ENCODE measurements around the gene THPO. TPM values are rescaled to one million over a fixed set of nuclear protein-coding genes. Genes with fewer than 3 reads are reported as not detected.

The THPO gene
- total RNA-seq, 1 donor from 2014 or later, result 0.20 TPM

DNA sequence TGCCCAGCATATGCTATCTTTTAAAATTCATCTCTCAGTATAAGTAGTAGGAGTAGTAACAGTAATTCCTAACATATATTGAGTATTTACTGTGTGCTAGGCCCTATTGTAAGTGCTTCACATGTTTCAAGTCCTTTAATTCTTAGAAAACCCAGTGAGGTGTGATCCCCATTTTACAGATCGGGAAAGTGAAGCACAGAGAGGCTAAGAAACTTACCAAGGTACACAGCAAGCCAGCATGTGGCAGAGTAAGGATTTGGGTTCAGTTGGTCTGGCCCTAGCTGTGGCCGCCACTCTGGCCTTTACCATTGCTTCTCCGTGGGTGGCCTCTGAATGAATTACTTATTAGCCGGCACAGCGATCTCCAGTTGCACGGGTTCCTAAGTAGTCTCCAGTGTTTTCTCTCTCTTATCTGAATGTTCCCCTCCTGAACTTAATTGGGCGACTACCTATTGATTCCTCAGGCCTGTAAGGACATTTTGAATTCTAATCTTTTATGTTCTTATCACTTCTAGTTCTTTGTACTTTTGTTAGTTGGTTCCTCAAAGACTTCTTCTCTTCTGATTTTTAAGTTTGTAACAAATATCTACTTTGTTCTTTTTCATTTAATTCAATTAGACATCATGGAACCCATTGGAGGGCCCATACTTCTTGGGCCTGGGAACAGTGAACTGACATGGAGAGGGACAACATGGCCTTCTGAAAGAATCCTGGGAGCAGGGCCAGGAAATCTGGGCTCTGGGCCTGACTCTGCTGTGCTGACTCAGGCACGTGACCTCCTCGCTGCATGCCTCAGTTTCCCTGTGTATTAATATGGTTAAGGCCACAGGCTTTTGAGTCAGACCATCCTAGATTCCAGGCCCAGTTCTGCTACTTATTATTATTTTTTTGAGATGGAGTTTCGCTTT is 28.2 kb downstream of the THPO start:
- ATAC-seq, result no peak
- peaks cover 6% of the 10 kb centered on the region for H3K36me3 ChIP-seq
- no peaks in the 10 kb centered on the region for H3K27me3 ChIP-seq
- H3K4me3 ChIP-seq, result no peak overlapping the region
- no peak for DNase-seq
- no peaks in the 10 kb centered on the region for H3K9me3 ChIP-seq
- H3K27ac ChIP-seq, result no peak overlapping the region
- intact Hi-C loops (cut with DNase I), result no loop called here
- peaks cover 8% of the 10 kb centered on the region for H3K4me1 ChIP-seq
- TF ChIP-seq, protein P1, sequence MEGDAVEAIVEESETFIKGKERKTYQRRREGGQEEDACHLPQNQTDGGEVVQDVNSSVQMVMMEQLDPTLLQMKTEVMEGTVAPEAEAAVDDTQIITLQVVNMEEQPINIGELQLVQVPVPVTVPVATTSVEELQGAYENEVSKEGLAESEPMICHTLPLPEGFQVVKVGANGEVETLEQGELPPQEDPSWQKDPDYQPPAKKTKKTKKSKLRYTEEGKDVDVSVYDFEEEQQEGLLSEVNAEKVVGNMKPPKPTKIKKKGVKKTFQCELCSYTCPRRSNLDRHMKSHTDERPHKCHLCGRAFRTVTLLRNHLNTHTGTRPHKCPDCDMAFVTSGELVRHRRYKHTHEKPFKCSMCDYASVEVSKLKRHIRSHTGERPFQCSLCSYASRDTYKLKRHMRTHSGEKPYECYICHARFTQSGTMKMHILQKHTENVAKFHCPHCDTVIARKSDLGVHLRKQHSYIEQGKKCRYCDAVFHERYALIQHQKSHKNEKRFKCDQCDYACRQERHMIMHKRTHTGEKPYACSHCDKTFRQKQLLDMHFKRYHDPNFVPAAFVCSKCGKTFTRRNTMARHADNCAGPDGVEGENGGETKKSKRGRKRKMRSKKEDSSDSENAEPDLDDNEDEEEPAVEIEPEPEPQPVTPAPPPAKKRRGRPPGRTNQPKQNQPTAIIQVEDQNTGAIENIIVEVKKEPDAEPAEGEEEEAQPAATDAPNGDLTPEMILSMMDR (IDR thresholded peaks at IDR 0.05), result no peak

DNA sequence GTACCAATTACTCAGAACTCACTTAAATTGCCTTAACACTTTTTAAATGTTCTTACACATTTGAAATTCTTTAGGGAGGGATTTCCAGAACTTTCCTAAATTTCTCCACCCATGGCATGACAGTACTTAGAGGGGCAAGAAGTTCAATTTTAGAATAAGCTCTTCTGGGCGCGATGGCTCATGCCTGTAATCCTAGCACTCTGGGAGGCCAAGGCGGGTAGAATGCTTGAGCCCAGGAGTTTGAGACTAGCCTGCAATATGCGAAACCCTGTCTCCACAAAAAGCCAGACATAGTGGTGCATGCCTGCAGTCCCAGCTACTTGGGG is 30.0 kb downstream of the THPO start:
- Histone ChIP-seq H3K4me3 (no peak overlapping the region), H3K4me1 (peaks cover 8% of the 10 kb centered on the region), H3K9me3 (no peaks in the 10 kb centered on the region), H3K36me3 (peaks cover 20% of the 10 kb centered on the region), H3K27me3 (no peaks in the 10 kb centered on the region), H3K27ac (no peak overlapping the region)
- intact Hi-C loops (cut with DNase I), result no loop called here
- no peak for DNase-seq
- TF ChIP-seq, protein P1 (IDR thresholded peaks at IDR 0.05), result no peak
- ATAC-seq, result no peak

DNA sequence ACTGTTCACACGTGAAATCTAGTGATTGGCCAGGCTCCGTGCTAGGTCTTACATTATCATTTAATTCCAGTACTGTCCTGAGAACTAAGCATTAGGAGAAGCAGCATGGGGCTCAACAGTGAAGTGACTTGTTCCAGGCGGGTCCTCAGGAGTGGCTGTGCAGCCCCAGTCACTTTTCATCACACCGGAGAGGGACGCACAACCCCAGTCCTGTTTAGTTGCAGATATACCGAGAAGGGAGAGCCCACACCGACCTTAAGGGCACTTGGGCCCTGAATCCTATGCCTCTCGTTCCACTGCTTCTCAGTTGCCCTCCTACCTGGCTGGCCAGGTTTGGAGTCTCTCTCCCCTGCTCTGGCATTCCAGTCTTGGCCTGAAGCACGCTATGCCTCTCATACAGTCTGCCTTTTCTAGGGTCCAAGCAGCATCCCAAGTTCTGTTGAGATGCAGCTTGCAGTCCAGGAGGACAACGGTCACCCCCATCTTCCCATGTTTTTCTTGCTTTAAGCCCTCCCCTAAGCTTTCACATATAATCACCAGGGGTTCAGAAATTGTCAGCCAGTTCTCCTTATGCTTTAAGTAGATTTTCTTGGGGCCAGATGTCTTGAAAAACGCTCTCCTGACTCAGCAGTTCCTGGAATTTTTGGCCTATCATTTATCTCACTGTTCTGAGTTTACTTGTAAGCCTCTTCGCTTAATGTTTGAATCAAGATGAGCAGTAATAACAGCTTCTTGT is 30.5 kb downstream of the THPO start:
- TF ChIP-seq, protein P1 (IDR thresholded peaks at IDR 0.05), result no peak
- no peak for ATAC-seq
- no peak overlapping the region for H3K4me3 ChIP-seq

DNA sequence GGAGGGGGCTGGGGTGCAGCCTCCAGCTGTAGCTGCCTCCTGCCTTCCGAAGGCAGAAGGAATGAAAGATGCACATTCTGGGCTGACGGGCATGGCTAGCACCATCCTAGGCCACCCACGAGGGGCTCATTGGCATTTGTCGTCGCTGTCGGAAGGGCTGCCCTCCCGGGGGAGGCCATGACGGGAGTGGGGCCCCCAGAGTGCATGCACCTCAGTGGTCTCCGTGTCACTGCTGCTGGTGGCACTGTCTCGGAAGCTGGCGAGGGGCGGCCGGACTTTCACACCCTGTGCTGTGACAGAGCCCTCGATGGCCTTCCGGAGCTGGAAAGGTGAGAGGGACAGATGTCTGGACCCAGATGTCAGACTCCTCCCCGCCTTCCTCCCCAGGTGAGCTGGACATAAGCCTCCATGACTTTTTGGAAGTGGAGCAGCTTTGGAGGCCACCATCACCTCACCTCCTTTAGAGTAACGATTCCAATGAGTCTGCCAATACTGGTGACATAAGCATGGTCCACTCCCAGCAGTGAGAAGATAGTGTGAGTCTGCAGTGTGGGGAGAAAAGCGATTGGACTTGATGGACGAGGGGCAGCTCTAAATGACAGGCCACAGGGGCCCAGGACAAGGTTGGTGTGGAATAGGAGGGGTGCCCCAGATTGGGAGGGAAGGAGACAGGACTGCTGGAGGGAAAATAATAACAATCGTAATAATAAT is 31.4 kb downstream of the THPO start:
- Histone ChIP-seq H3K9me3 (no peaks in the 10 kb centered on the region), H3K27me3 (no peaks in the 10 kb centered on the region), H3K27ac (no peak overlapping the region), H3K4me1 (peaks cover 8% of the 10 kb centered on the region), H3K36me3 (peaks cover 33% of the 10 kb centered on the region), H3K4me3 (no peak overlapping the region)
- no peak for DNase-seq
- intact Hi-C loops (cut with DNase I), result no loop called here
- ATAC-seq, result no peak
- TF ChIP-seq, protein P1 (IDR thresholded peaks at IDR 0.05), result no peak

More for the DNA sequence above, 30.5 kb downstream of the THPO start:
- Histone ChIP-seq H3K36me3 (peaks cover 25% of the 10 kb centered on the region), H3K4me1 (peaks cover 8% of the 10 kb centered on the region), H3K27me3 (no peaks in the 10 kb centered on the region), H3K27ac (no peak overlapping the region), H3K9me3 (no peaks in the 10 kb centered on the region)
- DNase-seq, result no peak
- intact Hi-C loops (cut with DNase I), result no loop called here

DNA sequence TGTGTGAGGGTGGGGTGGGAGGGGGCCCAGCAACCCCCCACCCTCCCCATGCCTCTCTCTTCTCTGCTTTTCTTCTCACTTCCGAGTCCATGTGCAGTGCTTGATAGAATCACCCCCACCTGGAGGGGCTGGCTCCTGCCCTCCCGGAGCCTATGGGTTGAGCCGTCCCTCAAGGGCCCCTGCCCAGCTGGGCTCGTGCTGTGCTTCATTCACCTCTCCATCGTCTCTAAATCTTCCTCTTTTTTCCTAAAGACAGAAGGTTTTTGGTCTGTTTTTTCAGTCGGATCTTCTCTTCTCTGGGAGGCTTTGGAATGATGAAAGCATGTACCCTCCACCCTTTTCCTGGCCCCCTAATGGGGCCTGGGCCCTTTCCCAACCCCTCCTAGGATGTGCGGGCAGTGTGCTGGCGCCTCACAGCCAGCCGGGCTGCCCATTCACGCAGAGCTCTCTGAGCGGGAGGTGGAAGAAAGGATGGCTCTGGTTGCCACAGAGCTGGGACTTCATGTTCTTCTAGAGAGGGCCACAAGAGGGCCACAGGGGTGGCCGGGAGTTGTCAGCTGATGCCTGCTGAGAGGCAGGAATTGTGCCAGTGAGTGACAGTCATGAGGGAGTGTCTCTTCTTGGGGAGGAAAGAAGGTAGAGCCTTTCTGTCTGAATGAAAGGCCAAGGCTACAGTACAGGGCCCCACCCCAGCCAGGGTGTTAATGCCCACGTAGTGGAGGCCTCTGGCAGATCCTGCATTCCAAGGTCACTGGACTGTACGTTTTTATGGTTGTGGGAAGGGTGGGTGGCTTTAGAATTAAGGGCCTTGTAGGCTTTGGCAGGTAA is 32.5 kb downstream of the THPO start:
- TF ChIP-seq, protein P1 (IDR thresholded peaks at IDR 0.05), result peak; percentile 52
- peak; percentile 86 for ATAC-seq

More for the DNA sequence above, 32.5 kb downstream of the THPO start:
- Histone ChIP-seq H3K4me1 (peaks cover 8% of the 10 kb centered on the region), H3K27ac (no peak overlapping the region), H3K9me3 (no peaks in the 10 kb centered on the region), H3K36me3 (peaks cover 35% of the 10 kb centered on the region), H3K27me3 (no peaks in the 10 kb centered on the region), H3K4me3 (no peak overlapping the region)
- peak; percentile 76 for DNase-seq
- intact Hi-C loops (cut with DNase I), result no loop called here

Measured in upper lobe of right lung (tissue), 1 donor.